OCI-LY7 (cell line): Measurements from ENCODE around the gene PON1. TPM values are rescaled to one million over a fixed set of nuclear protein-coding genes. Genes with fewer than 3 reads are reported as not detected.

ENCODE experiments used
- BruUV-seq: library from RNA; stranded (reverse); fragments of 400-500 nt; replicated peaks from 2 replicates; lab custom pipeline; 2021; lab: Mats Ljungman, UMichigan
- CTCF ChIA-PET: fragments of 300-600 bp; sonication (Branson Sonifier 250); formaldehyde crosslinking; loops from one replicate; lab custom pipeline; 2022; ENCODE audit warnings: antibody characterized with exemption; ENCODE audit not compliant: unreplicated experiment; lab: Charles Lee
- POLR2A ChIA-PET: fragments of 300-600 bp; sonication (Branson Sonifier 250); formaldehyde crosslinking; loops from one replicate; lab custom pipeline; 2022; ENCODE audit warnings: antibody characterized with exemption; lab: Charles Lee
- DNase-seq: peaks from one replicate; pipeline ENCODE4 v3.0.0-alpha.2; 2015; ENCODE audit warnings: low spot score
- H2AFZ ChIP-seq: fragments of 200-600 bp; sonication (generic), shearing (Covaris generic); 2 replicates; pipeline ENCODE4 v1.6.1; 2014; ENCODE audit warnings: mild to moderate bottlenecking, antibody characterized with exemption, low read length, moderate library complexity
- H3K27ac ChIP-seq: fragments of 200-600 bp; sonication (generic); 2 replicates; pipeline ENCODE4 v1.5.1; 2014; ENCODE audit warnings: mixed run types, low read depth, mild to moderate bottlenecking, moderate library complexity, low read length, inconsistent platforms; ENCODE audit not compliant: poor library complexity, severe bottlenecking
- H3K36me3 ChIP-seq: fragments of 200-600 bp; sonication (generic); 2 replicates; pipeline ENCODE4 v1.6.1; 2014; ENCODE audit warnings: mild to moderate bottlenecking, antibody characterized with exemption, low read length, moderate library complexity, mixed read lengths; ENCODE audit not compliant: insufficient read depth
- H3K4me1 ChIP-seq: fragments of 200-600 bp; sonication (generic); 2 replicates; pipeline ENCODE4 v1.5.1; 2014; ENCODE audit warnings: mild to moderate bottlenecking, low read length; ENCODE audit not compliant: insufficient read depth, poor library complexity, severe bottlenecking
- H3K4me2 ChIP-seq: fragments of 200-600 bp; sonication (generic); 2 replicates; pipeline ENCODE4 v1.6.1; 2014; ENCODE audit warnings: mild to moderate bottlenecking, low read length
- H3K4me3 ChIP-seq: fragments of 200-600 bp; sonication (generic); 2 replicates; pipeline ENCODE4 v1.5.1; 2014; ENCODE audit warnings: mild to moderate bottlenecking, low read depth, low read length; ENCODE audit not compliant: poor library complexity, severe bottlenecking
- H3K79me2 ChIP-seq: fragments of 200-600 bp; sonication (generic); 2 replicates; pipeline ENCODE4 v1.6.1; 2016; ENCODE audit warnings: low read depth, mild to moderate bottlenecking, low read length, moderate library complexity, mixed read lengths; ENCODE audit not compliant: insufficient read depth
- H3K9me2 ChIP-seq: fragments of 200-600 bp; sonication (generic); 2 replicates; pipeline ENCODE4 v1.6.1; 2016; ENCODE audit warnings: mild to moderate bottlenecking, low read length, mixed read lengths; ENCODE audit not compliant: insufficient read depth
- H3K9me3 ChIP-seq: fragments of 200-600 bp; sonication (generic); 2 replicates; pipeline ENCODE4 v1.6.1; 2014; ENCODE audit warnings: mild to moderate bottlenecking, mixed run types, low read length, mixed read lengths
- H4K20me1 ChIP-seq: fragments of 200-600 bp; sonication (generic); 2 replicates; pipeline ENCODE4 v1.6.1; 2014; ENCODE audit warnings: mild to moderate bottlenecking, antibody characterized with exemption, low read length, moderate library complexity, mixed read lengths; ENCODE audit not compliant: insufficient read depth
- CTCF ChIP-seq: fragments of 200-600 bp; sonication (generic); conservative IDR thresholded peaks from 2 replicates; pipeline ENCODE4 v1.5.1; 2014; ENCODE audit warnings: mild to moderate bottlenecking, antibody characterized with exemption, low read length, moderate library complexity, mixed read lengths
- EZH2phosphoT487 ChIP-seq: fragments of 200-600 bp; sonication (generic); IDR thresholded peaks from 2 replicates; pipeline ENCODE4 v1.6.1; 2018; ENCODE audit warnings: low read depth, borderline replicate concordance, mild to moderate bottlenecking, mixed run types, antibody characterized with exemption, low read length, moderate library complexity, mixed read lengths
- intact Hi-C: fragments of 100-400 bp; cut with micrococcal nuclease; formaldehyde crosslinking; loops from one replicate; pipeline ENCODE4 v1.10.0; 2022; ENCODE audit not compliant: unreplicated experiment
- total RNA-seq, 2 experiments: library from RNA; depleted of rRNA in 1 of 2; stranded (reverse); fragments of >200 nt in 1 of 2; shearing (Covaris generic) in 1 of 2; gene quantifications; 2 replicates each; pipeline ENCODE4 v1.2.3, GENCODE V29; 2014 to 2022

The PON1 gene
- total RNA-seq, 2 experiments from 2014 or later: not detected

DNA sequence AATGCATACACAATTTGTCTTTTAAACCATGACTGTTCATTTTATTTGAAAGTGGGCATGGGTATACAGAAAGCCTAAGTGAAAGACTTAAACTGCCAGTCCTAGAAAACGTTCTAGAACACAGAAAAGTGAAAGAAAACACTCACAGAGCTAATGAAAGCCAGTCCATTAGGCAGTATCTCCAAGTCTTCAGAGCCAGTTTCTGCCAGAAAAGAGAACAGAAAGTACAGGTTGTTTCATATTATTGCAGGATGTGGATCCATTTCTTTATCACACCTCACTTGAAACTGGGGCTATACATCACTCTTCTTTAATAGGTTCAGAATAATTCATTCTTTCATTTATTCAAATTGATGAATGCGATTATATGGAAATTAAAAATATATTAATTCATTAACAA, 7.7 kb downstream of the PON1 start:
- Histone ChIP-seq H4K20me1 (no peaks in the 10 kb centered on the region), H3K36me3 (no peaks in the 10 kb centered on the region), H2AFZ (no peak overlapping the region), H3K4me3 (no peak overlapping the region), H3K27ac (no peak overlapping the region), H3K4me2 (no peak overlapping the region), H3K9me3 (no peaks in the 10 kb centered on the region), H3K9me2 (no peaks in the 10 kb centered on the region), H3K4me1 (no peaks in the 10 kb centered on the region), H3K79me2 (no peaks in the 10 kb centered on the region)
- ChIA-PET POLR2A (interaction anchor here (0.6 kb wide), 1 partner anchor 32 kb away, joined by 3 read pairs; no protein-coding TSS in a partner anchor), CTCF (no interaction called here)
- no peak for TF ChIP-seq CTCF
- TF ChIP-seq EZH2phosphoT487: no peak
- no TSS peak for BruUV-seq
- intact Hi-C loops: no loop called here
- DNase-seq: no peak

DNA sequence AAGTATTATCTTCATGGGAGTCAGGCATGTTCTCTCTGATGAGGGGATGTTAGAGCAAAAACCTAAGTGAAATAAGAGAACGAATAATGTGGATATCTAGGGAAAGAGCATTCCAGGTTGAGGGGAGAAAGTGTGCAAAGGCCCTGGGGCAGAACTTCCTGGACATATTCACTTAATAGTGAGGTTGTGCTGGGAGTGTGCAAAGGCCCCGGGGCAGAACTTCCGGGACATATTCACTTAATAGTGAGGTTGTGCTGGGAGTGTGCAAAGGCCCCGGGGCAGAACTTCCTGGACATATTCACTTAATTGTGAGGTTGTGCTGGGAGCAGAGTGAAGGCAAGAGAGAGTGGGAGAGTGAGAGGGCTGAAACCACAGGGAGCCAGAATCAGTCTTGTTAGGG, 11.8 kb downstream of the PON1 start:
- Histone ChIP-seq H2AFZ (no peak overlapping the region), H3K79me2 (no peaks in the 10 kb centered on the region), H3K9me3 (no peaks in the 10 kb centered on the region), H3K4me2 (no peak overlapping the region), H4K20me1 (no peaks in the 10 kb centered on the region), H3K4me3 (no peak overlapping the region), H3K4me1 (no peaks in the 10 kb centered on the region), H3K9me2 (no peaks in the 10 kb centered on the region), H3K27ac (no peak overlapping the region), H3K36me3 (no peaks in the 10 kb centered on the region)
- DNase-seq: no peak
- no peak for TF ChIP-seq EZH2phosphoT487
- no peak for TF ChIP-seq CTCF
- POLR2A ChIA-PET: no interaction called here
- intact Hi-C loops: no loop called here
- no TSS peak for BruUV-seq
- CTCF ChIA-PET: no interaction called here

- BruUV-seq: no TSS peak
- CTCF ChIA-PET: no interaction called here
- intact Hi-C loops: no loop called here
Measured at GRCh38 chr7:95311389-95311788, 12.9 kb downstream of the PON1 start.

More at GRCh38 chr7:95311389-95311788, 12.9 kb downstream of the PON1 start:
- no peak overlapping the region for H2AFZ ChIP-seq
- DNase-seq: no peak
- H3K9me2 ChIP-seq: no peaks in the 10 kb centered on the region
- no peak overlapping the region for H3K4me2 ChIP-seq
- no peaks in the 10 kb centered on the region for H3K4me1 ChIP-seq
- TF ChIP-seq EZH2phosphoT487: no peak
- no peak for TF ChIP-seq CTCF
- no peak overlapping the region for H3K27ac ChIP-seq
- no peak overlapping the region for H3K4me3 ChIP-seq
- no peaks in the 10 kb centered on the region for H3K9me3 ChIP-seq
- H3K79me2 ChIP-seq: no peaks in the 10 kb centered on the region
- POLR2A ChIA-PET: no interaction called here
- H4K20me1 ChIP-seq: no peaks in the 10 kb centered on the region
- H3K36me3 ChIP-seq: no peaks in the 10 kb centered on the region
